HG03039 (cell line): Measurements from ENCODE around the gene VIPR2.

Experiments
- ATAC-seq: cut with Tn5 transposase; IDR thresholded peaks from one replicate; pipeline ENCODE4 v1.9.1; 2021; ENCODE audit warnings: mild to moderate bottlenecking, moderate library complexity; ENCODE audit not compliant: unreplicated experiment

The VIPR2 gene

DNA sequence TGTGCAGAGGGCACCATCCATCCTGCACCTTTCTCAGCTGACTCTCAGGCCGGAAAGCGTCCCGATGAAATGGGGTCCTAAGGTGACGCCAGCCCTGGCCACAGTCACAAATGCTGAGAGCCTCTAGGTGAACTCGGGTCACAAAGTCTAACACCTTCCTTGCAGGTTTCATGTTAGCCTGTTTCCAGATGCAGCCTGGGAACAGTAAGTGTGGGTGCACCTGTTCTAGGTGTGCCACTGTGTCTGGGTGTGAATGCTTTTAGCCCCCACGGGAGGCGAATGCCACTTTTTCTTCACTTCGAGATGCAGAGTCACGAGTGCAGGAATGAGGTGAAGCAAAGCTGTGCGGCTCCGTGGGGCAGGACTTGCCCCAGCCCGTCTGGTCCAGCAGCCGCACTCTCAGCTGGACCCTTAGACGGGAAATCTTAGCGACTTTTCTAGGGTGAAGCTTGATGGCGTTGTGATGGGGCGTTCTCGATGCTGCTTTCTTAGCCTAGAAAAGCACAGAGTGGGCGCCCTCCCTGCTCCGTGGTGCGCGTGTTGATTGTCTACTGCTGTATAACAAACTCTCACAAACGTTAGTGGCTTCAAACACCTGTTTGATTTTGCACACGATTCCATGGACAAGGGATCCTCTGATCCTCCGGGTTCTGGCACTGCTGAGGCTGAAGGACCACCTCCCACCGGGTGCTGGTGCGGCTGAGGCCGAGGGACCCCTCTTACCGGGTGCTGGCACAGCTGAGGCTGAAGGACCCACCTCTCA lies 13.6 kb upstream of the VIPR2 start:
- no peak for ATAC-seq

GRCh38 chr7:159157714-159158113 lies 13.0 kb upstream of the VIPR2 start:
- no peak for ATAC-seq

- ATAC-seq, result no peak
These were observed 12.0 kb upstream of the VIPR2 start for GRCh38 chr7:159156436-159157245.

- no peak for ATAC-seq
These were observed 10.7 kb upstream of the VIPR2 start for GRCh38 chr7:159155410-159155809.

- ATAC-seq, result no peak
These were observed 9.6 kb upstream of the VIPR2 start for GRCh38 chr7:159154243-159154642.

GRCh38 chr7:159153511-159153910 lies 8.8 kb upstream of the VIPR2 start:
- ATAC-seq, result no peak

DNA sequence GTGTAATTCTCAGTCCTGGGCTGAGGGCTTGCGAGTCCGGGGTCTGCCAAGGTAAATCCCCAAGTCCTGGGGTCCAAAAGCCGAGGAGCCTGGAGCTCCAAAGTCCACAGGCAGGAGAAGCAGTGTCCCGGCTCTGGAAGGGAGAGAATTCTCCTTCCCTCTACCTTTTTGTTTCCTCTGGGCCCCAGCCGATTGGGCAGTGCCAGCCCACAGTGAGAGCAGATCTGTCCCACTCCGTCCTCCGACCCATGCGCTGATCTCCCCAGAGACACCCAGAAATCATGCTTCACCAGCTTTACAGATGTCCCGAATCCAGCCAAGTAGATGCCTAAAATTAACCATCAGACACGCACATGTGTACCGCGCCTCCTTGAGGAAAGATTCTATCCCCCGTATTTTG lies 8.1 kb upstream of the VIPR2 start:
- ATAC-seq, result no peak

- ATAC-seq, result no peak
These were observed 6.6 kb upstream of the VIPR2 start for GRCh38 chr7:159151231-159151630.

- ATAC-seq, result no peak
These were observed 4.8 kb upstream of the VIPR2 start for GRCh38 chr7:159149488-159149887.

GRCh38 chr7:159148430-159149395 lies 4.0 kb upstream of the VIPR2 start:
- ATAC-seq, result no peak

DNA sequence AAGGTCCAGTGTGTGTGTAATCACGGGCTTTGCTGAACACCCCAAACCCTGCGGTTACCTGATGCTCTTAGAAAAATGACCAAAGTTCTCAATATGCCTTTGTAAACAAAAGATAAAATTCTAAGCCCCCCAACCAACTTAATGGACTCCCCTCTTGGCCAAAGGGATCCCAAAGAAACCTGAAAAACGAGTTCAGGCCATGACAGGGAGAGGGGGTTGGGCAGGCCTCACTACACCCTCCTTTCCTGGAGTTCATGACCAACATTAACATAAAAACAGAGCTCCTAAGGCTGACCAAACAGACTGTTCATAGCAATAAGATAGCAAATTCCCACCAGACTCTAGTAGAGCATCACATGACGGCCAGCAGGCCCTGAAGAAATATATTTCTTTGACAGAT lies 3.0 kb upstream of the VIPR2 start:
- no peak for ATAC-seq

GRCh38 chr7:159147246-159147645 lies 2.6 kb upstream of the VIPR2 start:
- no peak for ATAC-seq

- no peak for ATAC-seq
These were observed 1.6 kb upstream of the VIPR2 start for GRCh38 chr7:159146084-159146858.

- no peak for ATAC-seq
These were observed 806 bp upstream of the VIPR2 start for GRCh38 chr7:159145490-159145855.

GRCh38 chr7:159143780-159144757 lies 598 bp downstream of the VIPR2 start:
- ATAC-seq, result no peak

DNA sequence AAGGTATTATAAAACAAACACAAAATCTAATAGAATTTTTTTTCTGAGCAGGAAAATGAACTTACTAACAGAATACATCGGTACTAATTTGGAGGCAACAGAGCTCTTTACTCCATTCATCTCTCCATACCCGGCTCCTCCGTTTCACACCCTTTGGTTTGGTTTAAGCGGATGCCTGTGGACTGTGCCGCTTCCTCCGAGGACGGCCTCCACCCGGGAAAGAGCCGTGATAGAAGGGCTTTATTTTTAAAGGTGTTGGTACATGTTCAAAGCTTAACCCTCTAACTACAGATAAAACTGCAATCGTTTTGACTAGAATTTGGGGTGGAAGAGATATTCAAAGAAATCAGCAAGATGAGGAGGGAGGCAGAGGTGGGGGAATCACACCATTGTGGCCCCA lies 1.9 kb downstream of the VIPR2 start:
- no peak for ATAC-seq

GRCh38 chr7:159142199-159142598 lies 2.5 kb downstream of the VIPR2 start:
- ATAC-seq, result no peak

DNA sequence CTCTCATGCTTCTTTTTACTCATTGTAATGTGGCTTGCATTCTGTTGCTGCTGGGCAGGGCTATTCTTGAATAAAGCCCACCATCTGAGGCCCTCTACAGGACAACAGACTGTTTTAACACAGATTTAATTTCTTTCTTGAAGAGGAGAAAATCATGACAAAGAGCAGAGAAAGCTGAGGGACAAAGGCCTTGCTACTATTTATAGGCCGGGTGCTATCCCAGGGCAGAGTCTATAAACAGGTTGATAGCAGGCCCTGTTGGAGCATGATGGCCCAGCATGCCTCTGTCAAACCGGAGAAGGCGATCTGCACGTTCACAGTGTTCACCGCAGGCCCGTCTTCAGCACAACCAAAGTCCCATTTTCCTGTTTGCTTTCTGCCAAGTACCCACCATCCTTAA lies 3.0 kb downstream of the VIPR2 start:
- ATAC-seq, result no peak

- ATAC-seq, result no peak
These were observed 3.5 kb downstream of the VIPR2 start for GRCh38 chr7:159141167-159141566.
